Caco-2 (cell line): ENCODE data around the gene COTL1. TPM values are rescaled to one million over a fixed set of nuclear protein-coding genes. Genes with fewer than 3 reads are reported as not detected.
A peak's percentile ranks its signal among the peaks of the same experiment; 100 is the strongest.

Experiments used
- BruUV-seq: library from RNA; stranded (reverse); fragments of 400-500 nt; replicated peaks from 2 replicates; lab custom pipeline; 2021; lab: Mats Ljungman, UMichigan
- CTCF ChIA-PET: fragments of 300-600 bp; sonication (Branson Sonifier 250); formaldehyde crosslinking; loops from one replicate; lab custom pipeline; 2022; ENCODE audit warnings: antibody characterized with exemption; lab: Charles Lee
- POLR2A ChIA-PET: fragments of 300-600 bp; sonication (Branson Sonifier 250); formaldehyde crosslinking; loops from one replicate; lab custom pipeline; 2022; ENCODE audit warnings: antibody characterized with exemption; lab: Charles Lee
- DNase-seq, 2 experiments: peaks; one replicate each; pipeline versions ENCODE4 v3.0.0 to v3.0.0-alpha.2; 2020 to 2022
- H3K27me3 ChIP-seq: replicated peaks from 2 replicates; pipeline ENCODE4 v1.6.0; 2011; ENCODE audit warnings: low read length; ENCODE audit not compliant: control insufficient read depth, insufficient read depth
- H3K36me3 ChIP-seq: 2 replicates; pipeline ENCODE4 v1.5.1; 2011; ENCODE audit warnings: low read length; ENCODE audit not compliant: control insufficient read depth, insufficient read depth
- H3K4me1 ChIP-seq: fragments of 250-450 bp; sonication (Bioruptor Pico); 2 replicates; pipeline ENCODE4 v1.5.1; 2020; ENCODE audit warnings: mild to moderate bottlenecking
- H3K4me3 ChIP-seq: 2 replicates; pipeline ENCODE4 v1.5.1; 2011; ENCODE audit warnings: low read depth, mild to moderate bottlenecking, control low read depth, low read length
- H3K9me3 ChIP-seq: fragments of 250-450 bp; sonication (Bioruptor Pico); 2 replicates; pipeline ENCODE4 v1.5.1; 2020; ENCODE audit warnings: mild to moderate bottlenecking, moderate library complexity
- H3K27ac Mint-ChIP-seq: one replicate; pipeline ENCODE4 v1.8.0; 2022; ENCODE audit warnings: mixed read lengths; ENCODE audit not compliant: unreplicated experiment
- H3K27me3 Mint-ChIP-seq: one replicate; pipeline ENCODE4 v1.8.0; 2022; ENCODE audit warnings: mixed read lengths; ENCODE audit not compliant: insufficient read depth, unreplicated experiment
- H3K36me3 Mint-ChIP-seq: one replicate; pipeline ENCODE4 v1.8.0; 2022; ENCODE audit warnings: mild to moderate bottlenecking, mixed read lengths; ENCODE audit not compliant: insufficient read depth, unreplicated experiment
- H3K4me1 Mint-ChIP-seq: one replicate; pipeline ENCODE4 v1.8.0; 2022; ENCODE audit warnings: low read depth, mixed read lengths; ENCODE audit not compliant: unreplicated experiment
- H3K4me3 Mint-ChIP-seq: one replicate; pipeline ENCODE4 v1.8.0; 2022; ENCODE audit warnings: mild to moderate bottlenecking, moderate library complexity, mixed read lengths; ENCODE audit not compliant: unreplicated experiment
- H3K9me3 Mint-ChIP-seq: one replicate; pipeline ENCODE4 v1.8.0; 2022; ENCODE audit warnings: mixed read lengths; ENCODE audit not compliant: unreplicated experiment
- intact Hi-C: fragments of 100-400 bp; cut with micrococcal nuclease; formaldehyde crosslinking; loops from one replicate; pipeline ENCODE4 v1.10.0; 2022; ENCODE audit not compliant: unreplicated experiment
- total RNA-seq: library from RNA; stranded (reverse); gene quantifications from 2 replicates; pipeline ENCODE4 v1.2.3, GENCODE V29; 2022
- TF ChIP-seq, protein P1 (sequence below), 2 experiments: fragments of 200-600 bp in 1 of 2; IDR thresholded peaks; 1 replicate in 1 of 2; 2 replicates in 1 of 2; pipeline versions ENCODE4 v1.5.1 to v1.8.0; 2011 to 2022; ENCODE audit warnings: antibody characterized with exemption in 1 of 2, control low read depth in 1 of 2, inconsistent platforms in 1 of 2, low read depth in 1 of 2, low read length in 1 of 2, mild to moderate bottlenecking in 1 of 2, moderate library complexity in 1 of 2; ENCODE audit not compliant: insufficient read depth in 1 of 2, severe bottlenecking in 1 of 2, unreplicated experiment in 1 of 2

Gene COTL1
- total RNA-seq, 1 experiment from 2014 or later: 434 TPM

DNA sequence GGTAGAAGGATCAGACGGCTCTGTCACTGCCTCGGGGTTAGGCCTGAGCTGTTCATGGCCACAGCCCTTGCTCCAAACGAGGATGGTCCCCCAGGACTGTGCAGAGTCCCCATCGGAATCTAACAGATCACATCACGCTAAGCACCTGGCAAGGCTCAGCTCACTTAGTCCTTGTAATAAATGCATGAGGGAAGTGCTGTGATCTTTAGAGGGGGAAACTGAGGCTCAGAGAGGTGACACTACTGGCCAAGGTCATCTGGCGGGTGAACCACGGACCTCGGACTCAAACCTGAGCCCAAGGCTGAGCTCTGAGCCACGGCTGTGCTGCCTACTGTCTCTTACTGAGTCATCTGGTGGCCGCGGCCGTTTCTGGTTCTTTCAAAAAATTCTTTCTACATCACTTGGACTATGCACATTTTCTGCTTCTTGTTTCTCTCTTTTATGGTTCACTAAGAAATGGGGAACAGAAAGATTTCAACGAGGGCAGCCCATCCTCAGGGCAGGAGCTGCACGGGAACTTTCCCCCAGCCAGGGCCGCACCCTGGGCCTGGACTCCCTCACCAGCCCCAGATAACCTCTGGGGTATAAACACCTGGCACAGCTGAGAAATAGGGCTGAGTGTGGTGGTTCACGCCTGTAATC, 55.6 kb downstream of the COTL1 start:
- CTCF ChIA-PET: interaction anchor here (0.7 kb wide), 1 partner anchor 35 kb away, joined by 3 read pairs; no protein-coding TSS in a partner anchor

DNA sequence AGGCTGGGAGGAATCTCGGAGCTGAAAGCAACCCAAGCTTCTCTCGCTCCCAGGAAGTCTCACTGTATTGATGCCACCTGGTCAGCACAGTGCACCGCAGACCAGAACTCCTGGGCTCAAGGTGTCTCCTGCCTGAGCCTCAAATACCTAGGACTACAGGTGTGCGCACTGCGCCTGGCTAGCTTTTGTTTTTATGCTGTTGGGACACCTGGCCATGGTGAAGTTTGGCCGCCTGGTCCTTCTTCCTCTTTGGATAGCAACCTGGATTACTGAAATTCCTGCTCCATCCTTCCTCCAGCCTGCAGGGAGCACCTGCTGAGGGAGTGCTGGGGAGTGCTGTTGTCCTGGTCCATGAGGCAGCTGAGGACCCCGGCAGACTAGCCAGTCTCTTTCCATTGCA, 56.6 kb downstream of the COTL1 start:
- TF ChIP-seq, protein P1, sequence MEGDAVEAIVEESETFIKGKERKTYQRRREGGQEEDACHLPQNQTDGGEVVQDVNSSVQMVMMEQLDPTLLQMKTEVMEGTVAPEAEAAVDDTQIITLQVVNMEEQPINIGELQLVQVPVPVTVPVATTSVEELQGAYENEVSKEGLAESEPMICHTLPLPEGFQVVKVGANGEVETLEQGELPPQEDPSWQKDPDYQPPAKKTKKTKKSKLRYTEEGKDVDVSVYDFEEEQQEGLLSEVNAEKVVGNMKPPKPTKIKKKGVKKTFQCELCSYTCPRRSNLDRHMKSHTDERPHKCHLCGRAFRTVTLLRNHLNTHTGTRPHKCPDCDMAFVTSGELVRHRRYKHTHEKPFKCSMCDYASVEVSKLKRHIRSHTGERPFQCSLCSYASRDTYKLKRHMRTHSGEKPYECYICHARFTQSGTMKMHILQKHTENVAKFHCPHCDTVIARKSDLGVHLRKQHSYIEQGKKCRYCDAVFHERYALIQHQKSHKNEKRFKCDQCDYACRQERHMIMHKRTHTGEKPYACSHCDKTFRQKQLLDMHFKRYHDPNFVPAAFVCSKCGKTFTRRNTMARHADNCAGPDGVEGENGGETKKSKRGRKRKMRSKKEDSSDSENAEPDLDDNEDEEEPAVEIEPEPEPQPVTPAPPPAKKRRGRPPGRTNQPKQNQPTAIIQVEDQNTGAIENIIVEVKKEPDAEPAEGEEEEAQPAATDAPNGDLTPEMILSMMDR (IDR thresholded peaks at IDR 0.05; ENCODE audit: insufficient read depth in 1 of 2, low read depth in 1 of 2, low read length in 1 of 2, severe bottlenecking in 1 of 2, unreplicated experiment in 1 of 2): no peak
- Mint-ChIP-seq H3K27me3 (no peaks in the 10 kb centered on the region), H3K36me3 (peaks cover 68% of the 10 kb centered on the region), H3K9me3 (no peaks in the 10 kb centered on the region), H3K4me1 (peaks cover 40% of the 10 kb centered on the region), H3K4me3 (no peak overlapping the region), H3K27ac (peak overlapping the region; percentile 22)
- POLR2A ChIA-PET: interaction anchor here (0.6 kb wide), 1 partner anchor 47 kb away, joined by 7 read pairs; no protein-coding TSS in a partner anchor
- no peak overlapping the region for H3K4me3 ChIP-seq
- H3K36me3 ChIP-seq: no peaks in the 10 kb centered on the region
- CTCF ChIA-PET: interaction anchor here (0.8 to 1.0 kb wide), 4 partner anchors 9 to 55 kb away, joined by 3 to 6 read pairs (median 4); no protein-coding TSS in a partner anchor
- DNase-seq: no peak
- H3K9me3 ChIP-seq: no peaks in the 10 kb centered on the region
- H3K4me1 ChIP-seq: peaks cover 55% of the 10 kb centered on the region
- no peaks in the 10 kb centered on the region for H3K27me3 ChIP-seq
- intact Hi-C loops: no loop called here
- BruUV-seq: no TSS peak

More for the DNA sequence above, 55.6 kb downstream of the COTL1 start:
- H3K4me3 ChIP-seq: no peak overlapping the region
- TF ChIP-seq, protein P1 (IDR thresholded peaks at IDR 0.05; ENCODE audit: insufficient read depth in 1 of 2, low read depth in 1 of 2, low read length in 1 of 2, severe bottlenecking in 1 of 2, unreplicated experiment in 1 of 2): no peak
- POLR2A ChIA-PET: no interaction called here
- H3K27me3 ChIP-seq: no peaks in the 10 kb centered on the region
- Mint-ChIP-seq H3K9me3 (no peaks in the 10 kb centered on the region), H3K27me3 (no peaks in the 10 kb centered on the region), H3K4me3 (no peak overlapping the region), H3K4me1 (peaks cover 42% of the 10 kb centered on the region), H3K27ac (peak overlapping the region; percentile 22), H3K36me3 (peaks cover 78% of the 10 kb centered on the region)
- DNase-seq: no peak
- no TSS peak for BruUV-seq
- intact Hi-C loops: no loop called here
- peaks cover 46% of the 10 kb centered on the region for H3K4me1 ChIP-seq
- no peaks in the 10 kb centered on the region for H3K36me3 ChIP-seq
- H3K9me3 ChIP-seq: no peaks in the 10 kb centered on the region

DNA sequence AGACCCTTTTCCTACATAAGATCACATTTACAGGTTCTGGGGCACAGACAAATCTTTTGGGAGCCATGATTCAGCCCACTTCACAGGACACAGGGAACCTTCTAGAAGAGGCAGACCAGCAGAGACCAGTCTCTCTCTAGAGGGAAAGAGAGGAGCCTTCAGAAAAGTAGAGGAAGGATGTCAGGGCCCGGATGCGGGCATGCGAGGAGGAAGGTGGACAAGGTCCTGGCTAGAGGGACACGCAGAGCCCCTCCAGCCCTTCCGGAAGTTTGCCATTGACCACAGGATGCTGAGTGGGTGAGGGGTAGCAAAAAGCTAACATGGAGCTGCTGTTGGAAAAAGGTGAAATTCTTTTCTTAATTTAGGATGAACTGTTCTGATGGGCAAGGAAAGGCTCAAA, 57.6 kb downstream of the COTL1 start:
- no peak overlapping the region for H3K4me3 ChIP-seq
- Mint-ChIP-seq H3K4me1 (peaks cover 42% of the 10 kb centered on the region), H3K27me3 (no peaks in the 10 kb centered on the region), H3K4me3 (no peak overlapping the region), H3K36me3 (peaks cover 65% of the 10 kb centered on the region), H3K27ac (peak overlapping the region; percentile 53), H3K9me3 (no peaks in the 10 kb centered on the region)
- no peak for DNase-seq
- BruUV-seq: no TSS peak
- CTCF ChIA-PET: interaction anchor here (0.8 to 0.9 kb wide), 2 partner anchors 9 to 54 kb away, joined by 3 read pairs; no protein-coding TSS in a partner anchor
- intact Hi-C loops: no loop called here
- H3K27me3 ChIP-seq: no peaks in the 10 kb centered on the region
- H3K4me1 ChIP-seq: peaks cover 65% of the 10 kb centered on the region
- TF ChIP-seq, protein P1 (IDR thresholded peaks at IDR 0.05; ENCODE audit: insufficient read depth in 1 of 2, low read depth in 1 of 2, low read length in 1 of 2, severe bottlenecking in 1 of 2, unreplicated experiment in 1 of 2): no peak
- no peaks in the 10 kb centered on the region for H3K9me3 ChIP-seq
- POLR2A ChIA-PET: interaction anchor here (0.6 kb wide), 1 partner anchor 9 kb away, joined by 6 read pairs; no protein-coding TSS in a partner anchor
- H3K36me3 ChIP-seq: no peaks in the 10 kb centered on the region
